ENCODE data around the gene EXOC1L.

EXOC1L gene, protein sequence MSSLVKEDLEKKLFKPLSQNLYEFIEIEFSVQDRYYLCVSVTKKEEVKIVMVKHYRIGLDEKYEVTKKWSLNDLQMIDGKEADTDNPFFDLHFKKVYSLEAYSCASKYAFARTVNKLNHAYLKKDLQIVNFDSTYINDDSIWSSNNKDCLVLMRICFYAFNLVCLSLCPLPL

DNA sequence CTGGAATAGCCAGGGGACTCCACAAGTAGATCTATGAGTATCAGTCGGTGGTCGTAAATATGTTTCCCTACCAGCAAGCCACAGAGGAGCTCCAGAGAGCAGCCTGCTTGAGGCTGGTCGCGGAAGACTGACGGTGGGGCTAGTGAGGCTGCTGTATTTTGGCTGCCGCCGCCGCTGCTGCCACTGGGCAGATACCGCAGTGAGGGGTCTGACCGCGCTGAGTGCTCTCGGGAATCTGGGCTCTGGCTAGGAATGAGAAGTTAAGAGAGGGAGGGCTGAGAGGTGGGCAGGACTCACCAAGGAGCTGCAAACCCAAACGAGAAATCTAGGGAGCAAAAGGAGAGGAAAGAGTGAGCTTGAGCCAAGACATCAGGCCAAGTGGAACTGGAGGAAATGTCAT is at the start of gene EXOC1L:
EXOC1L (plus strand) TSS at position 157 of the 400 bp plus-strand sequence; CDS start at position 394, 237 bp downstream.
- DNase-seq, result no peak

DNA sequence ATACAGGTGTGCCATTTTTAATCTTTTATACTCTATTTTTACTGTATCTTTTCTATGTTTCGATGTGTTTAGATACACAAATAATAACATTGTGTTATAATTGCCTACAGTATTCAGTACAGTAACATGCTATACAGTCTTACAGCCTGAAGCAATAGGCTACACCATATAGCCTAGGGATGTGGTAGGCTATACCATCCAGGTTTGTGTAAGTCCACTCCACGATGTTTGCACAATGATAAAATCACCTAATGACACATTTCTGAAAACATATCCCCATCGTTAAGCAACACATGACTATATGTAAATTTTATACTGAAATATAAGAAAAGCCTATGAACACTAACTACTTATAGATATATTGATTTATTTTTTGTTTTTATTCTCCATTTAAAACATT is 48.9 kb upstream of the EXOC1L start:
- DNase-seq, result no peak

DNA sequence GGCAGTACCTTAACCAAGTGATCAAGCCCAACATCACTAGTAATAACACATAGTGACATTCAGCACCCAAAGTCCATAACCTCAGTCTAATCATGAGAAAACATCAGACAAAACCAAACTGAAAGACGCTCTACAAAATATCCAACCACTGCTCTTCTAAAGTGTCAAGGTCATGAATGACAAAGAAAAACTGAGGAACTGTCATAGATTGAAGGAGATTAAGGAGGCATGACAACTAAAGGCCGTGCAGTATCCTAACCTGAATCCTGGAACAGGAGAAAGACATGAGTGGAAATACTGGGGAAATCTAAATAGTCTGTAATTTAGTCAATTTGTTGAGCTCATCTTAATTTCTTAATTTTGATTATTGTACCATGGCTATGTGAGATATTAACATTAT is 38.2 kb upstream of the EXOC1L start:
- no peak for DNase-seq

DNA sequence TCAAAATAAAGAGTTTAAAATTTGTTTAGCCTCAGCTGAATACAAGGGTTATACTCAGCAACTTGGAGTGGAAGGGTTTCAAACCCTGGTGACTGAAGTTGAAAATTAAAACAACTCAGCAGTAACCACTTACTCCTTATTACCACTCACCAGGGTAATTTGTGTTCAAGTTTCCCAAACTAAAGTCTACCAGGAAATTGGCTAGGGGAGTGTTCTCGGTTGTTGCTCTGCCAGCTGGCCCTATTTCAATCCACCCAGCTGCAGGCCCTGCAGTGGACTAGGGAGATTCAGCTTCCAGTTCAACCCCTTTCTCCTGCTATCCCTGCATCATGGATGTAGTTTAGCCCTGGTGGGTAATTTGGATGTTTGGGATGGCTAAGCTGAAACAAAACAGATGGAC is 37.8 kb upstream of the EXOC1L start:
- no peak for DNase-seq

DNA sequence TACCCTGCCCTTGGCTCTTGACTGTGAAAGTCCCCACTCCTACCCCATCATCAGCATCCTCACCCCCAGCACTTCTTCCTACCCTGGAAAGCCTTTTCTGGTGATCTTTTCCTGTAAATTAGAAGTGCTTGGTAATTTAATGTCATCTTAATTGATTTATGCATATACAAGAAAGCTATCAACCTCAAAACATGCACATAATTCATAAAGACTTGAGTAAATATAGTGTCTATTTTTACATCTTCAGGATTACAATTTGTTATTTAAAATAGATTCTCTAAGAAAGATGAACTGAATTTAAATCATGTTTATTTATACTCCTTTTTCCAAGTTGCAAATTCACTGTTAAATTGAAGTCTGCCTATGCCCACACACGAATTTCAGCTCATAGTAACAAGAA is 36.0 kb upstream of the EXOC1L start:
- DNase-seq, result no peak

DNA sequence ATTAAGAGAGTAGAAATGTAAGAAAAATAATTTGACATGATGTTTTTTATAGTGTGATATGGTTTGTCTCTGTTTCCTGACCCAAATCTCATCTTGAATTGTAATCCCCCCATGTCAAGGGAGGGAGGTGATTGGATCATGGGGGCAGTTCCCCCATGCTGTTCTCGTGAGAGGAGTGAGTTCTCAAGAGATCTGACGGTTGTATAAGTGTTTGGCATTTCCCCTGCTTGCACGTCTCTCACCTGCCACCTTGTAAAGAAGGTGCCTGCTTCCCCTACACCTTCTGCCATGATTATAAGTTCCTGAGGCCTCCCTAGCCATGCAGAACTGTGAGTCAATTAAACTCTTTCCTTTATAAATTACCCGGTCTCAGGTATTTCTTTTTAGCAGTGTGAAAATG is 34.8 kb upstream of the EXOC1L start:
- no peak for DNase-seq

DNA sequence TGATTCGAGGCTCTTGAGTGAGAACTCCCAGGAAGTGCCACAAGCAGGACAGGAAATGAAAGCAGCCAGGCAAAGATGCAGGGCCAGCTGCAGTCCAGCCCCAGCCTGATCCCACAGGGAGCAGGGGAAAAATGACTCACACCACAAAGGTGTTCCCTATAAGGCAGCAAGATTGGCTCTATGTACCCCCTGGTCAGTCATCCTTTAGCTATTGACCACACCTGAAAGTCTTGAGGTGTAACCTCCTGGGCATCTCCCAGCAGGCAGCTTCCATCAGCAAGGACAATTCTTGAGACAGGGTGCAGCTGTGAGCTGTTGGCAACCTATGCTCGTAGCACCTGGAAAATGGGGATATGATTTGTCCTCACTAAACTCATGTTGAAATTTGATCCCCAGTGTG is 27.9 kb upstream of the EXOC1L start:
- DNase-seq, result no peak

DNA sequence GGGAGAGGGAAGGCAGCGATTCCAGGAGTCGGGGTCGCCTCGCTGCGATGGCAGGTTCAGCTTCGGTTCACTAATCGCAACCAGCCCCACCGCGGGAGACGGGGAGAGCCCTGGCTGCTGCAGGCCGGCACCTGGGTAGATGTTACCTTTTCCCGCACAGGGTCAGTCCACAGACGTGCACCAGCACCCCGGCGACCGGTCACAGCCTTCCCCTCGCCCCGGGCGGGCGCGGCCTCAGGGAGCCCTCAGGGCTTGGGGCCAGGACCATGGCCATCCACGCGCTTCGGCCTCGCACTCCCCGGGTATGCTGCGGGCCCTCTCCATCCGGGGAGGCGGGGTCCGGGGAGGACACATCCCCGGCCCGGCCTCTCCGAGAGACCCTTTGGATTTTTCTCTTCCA is 26.1 kb upstream of the EXOC1L start:
- no peak for DNase-seq

DNA sequence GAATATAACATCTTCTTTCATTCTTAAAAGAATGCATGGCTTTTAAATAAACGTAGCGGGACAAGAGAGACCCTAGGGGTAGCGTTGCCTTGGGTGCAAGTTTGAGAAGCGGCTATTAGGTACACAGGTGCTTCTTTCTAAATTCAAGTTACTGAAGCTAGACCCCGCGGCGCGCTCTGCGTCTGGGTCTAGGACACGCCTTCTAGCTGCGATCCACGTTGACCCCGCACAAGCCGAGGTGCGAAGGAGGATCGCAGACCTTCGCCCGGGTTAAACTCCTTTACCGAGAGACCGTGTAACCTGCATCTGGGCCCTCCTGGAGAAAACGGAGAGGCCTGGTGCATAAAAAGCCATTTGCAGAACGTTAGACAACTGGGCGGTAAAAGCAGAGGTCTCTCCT is 25.5 kb upstream of the EXOC1L start:
- no peak for DNase-seq

DNA sequence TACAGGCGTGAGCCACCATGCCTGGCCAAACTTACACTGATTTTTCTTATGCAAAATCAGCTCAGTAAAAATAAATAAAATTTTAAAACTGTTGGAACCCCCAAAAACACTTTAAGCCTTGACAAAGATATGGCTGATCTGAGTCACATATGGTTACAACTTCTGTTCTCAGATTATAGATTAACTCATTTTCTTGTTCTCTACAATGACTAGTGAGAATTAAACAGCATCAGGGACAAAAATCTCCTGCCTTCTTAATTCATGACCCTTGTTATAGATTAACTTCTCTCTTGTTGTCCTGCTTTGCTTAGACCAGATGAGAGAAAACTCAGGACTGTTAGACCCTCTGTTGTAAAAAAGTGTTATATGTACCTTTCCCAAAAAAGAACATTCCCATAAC is 24.2 kb upstream of the EXOC1L start:
- no peak for DNase-seq

DNA sequence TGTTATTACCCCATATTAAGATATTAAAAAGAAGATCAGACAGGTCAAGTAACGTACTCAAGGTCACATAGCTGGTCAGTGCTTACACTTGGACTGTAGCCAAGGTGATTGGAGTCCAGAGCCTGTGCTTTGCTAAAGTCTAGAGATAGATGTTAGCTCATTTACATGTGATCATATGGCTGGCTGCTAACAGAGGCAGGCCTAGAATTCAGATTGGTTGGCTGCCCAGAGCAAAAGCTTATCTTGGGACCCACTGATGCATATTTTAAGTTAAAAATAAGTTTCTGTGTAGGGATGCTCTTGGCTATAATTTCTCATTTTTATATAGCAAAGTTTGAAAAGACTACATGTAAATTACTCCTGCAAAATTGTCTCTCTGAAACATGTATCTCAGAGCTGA is 18.1 kb upstream of the EXOC1L start:
- DNase-seq, result no peak

DNA sequence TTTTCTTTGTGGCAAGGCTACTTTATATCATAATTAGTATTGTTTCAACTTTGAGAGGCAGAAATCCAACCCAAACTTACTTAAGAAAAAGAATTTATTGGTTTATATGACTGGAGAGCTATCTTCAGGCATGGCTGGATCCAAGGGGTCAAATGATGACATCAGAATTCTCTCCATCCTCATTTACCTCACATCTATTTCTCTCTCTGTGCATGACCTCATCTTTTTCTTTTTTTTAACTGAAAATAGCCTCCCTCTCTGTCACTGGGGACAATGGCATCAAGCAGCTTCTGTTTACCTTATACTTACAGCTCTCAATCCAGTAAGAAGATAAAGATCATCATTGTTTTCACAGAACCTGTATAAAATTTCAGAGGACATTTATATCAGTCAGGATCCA is 12.0 kb upstream of the EXOC1L start:
- no peak for DNase-seq

DNA sequence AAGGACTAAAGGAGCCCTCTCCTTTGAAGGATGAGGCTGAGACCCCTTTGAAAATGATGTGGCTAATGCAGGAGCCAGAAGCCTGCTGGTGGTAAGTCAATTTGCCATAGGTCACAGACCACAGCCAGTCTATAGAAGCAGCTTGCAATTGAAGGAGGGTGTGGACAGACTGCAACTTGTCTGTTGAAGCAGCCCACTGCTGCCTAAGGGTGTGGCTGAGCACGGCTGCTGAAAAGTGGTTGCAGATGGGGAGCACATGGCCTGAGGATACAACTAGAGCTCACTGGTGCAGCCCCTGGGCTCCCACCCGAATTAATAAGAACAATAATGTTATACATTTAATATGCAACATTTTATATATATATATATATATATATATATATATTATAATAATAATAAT is 11.4 kb upstream of the EXOC1L start:
- no peak for DNase-seq

DNA sequence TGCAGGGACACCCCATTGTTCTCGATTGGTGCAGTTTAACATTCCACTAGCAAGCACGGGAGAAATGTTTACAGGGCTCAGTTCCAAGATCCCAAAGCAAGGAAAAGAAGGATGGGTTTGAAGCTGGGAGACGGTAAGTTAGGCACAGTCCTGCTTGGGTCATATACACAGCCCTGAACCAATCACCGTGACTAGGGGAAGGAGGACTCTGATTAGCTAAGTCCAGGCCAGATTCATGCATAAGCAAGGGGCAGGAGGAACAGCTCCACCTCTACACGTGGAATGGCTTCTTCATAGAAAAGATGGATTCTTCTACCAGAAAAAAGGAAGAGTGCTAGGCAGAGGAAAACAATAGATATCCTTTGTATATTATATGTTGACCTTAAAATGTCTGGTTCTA is 11.0 kb upstream of the EXOC1L start:
- no peak for DNase-seq

DNA sequence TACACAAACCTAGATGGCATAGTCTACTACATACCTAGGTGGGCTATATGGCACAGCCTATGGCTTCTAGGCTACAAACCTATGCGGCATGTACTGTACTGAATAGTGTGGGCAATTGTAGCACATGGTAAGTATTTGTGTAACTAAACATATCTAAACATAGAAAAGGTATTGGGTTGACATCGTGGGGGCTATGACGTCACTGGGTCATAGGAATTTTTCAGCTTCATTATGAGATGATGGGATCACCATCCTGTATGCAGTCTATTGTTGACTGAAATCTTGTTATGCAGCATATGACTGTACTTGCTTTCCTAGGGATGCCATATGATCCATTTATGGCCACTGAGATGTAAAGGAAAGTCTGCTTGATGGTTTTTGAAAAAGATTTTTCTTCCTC is 1.9 kb upstream of the EXOC1L start:
- no peak for DNase-seq

DNA sequence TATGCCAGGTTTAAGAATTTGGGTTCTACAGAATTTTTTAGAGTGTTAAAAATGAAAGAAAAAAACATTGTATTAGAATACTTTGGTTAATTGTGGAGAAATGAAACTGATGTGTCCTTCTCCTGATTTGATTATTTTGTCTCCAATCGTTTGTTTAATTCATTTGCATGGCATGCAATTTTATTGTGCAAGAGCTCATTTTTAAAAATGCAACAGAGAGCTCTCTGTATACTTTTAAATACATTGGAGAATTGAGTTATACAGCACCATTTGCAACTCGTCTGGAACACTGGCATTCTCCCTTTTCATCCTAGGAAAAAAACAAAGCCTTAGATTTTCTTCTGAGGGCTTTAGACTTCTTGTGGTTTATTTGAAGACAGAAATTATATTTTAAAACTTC is 689 bp downstream of the EXOC1L start:
- no peak for DNase-seq

DNA sequence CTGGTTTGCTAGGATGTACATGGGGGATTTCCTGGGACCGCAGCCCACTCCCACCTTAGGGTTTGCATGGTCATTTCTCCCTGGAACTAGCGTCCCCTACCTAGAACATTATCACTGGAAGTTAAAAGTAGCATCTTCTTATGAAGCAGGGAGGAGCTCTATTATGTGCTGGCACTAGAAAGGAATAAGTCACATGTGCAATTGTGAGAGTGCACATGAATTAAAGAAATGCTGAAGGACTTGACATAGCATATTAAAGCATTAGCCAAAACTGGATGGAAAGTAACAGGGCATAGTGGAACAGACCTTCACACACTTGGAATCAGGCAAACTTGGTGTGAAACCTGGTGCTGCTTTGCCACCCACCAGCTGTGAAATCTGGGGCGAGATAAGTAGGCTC is 2.7 kb downstream of the EXOC1L start:
- DNase-seq, result no peak

DNA sequence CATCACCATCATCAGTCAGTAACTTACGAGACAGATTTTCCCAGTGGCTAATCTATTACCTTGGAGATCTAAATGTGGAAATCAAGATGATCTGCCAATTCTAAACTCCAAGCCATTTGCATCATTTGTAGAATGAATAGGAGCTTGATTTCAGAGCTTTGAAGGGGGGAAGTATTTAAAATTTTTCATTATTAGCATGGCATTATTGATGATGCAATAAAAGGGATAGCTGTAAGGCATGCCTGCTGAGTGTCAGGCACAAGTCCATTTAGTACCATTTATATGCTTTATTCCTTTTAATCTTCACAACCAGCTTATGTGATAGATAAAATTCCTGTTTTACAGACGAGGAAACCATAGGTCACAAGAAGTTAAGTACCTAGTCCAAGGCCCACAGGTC is 5.3 kb downstream of the EXOC1L start:
- no peak for DNase-seq

DNA sequence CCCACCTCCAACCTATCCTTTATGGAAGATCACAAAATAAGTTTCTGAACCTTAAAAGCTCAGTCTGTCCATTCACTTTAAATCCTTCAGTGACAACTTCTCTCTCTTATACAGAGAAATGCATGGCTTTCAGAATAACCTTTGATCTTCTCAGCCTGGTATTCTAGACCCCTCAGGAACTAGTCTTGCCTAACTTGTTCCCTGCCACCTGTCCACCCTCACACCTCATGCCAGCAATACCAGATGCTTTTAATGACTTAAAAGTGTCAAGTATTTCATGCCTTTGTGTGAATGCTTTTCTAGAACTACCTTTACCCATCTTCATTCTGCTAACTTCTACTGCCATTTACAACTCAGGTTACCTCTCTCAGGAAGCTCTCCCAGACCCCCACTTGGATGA is 7.4 kb downstream of the EXOC1L start:
- DNase-seq, result no peak

DNA sequence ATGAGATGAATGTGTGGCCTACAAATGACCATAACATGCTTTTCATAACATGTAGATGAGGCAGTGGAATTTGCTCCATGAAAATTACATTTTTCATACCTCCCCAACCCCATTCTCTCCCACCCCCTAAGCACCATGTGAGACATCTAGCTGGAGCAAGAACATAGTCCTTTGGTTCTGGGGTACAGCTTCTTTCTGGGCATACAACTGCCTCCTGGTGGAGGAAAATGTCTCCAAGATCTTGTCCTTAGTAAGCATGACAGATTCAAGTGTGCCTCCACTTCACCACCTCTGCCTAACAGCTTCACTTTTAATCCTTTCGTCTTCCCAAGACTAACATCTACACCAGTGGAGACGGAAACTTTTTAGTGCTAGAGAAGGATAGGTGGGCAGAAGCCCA is 8.0 kb downstream of the EXOC1L start:
- no peak for DNase-seq

DNA sequence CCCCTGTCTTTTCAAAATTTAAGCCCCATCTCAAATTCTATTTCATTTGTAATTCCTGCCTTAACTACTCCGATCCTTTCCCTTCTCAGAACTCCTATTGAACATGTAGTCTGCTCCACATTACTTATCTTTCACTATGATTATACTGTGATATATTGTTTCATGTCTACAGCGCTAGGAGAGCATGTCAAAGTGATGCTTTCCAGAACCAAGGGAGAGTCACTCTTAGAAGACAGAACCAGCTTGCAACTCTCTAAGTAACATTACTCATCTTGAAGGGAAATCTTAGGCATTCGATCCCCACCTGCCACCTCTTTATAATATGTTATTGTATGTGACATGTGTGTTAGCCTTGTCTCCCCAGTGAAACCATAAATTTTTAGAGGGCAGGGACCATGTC is 10.5 kb downstream of the EXOC1L start:
- no peak for DNase-seq

DNA sequence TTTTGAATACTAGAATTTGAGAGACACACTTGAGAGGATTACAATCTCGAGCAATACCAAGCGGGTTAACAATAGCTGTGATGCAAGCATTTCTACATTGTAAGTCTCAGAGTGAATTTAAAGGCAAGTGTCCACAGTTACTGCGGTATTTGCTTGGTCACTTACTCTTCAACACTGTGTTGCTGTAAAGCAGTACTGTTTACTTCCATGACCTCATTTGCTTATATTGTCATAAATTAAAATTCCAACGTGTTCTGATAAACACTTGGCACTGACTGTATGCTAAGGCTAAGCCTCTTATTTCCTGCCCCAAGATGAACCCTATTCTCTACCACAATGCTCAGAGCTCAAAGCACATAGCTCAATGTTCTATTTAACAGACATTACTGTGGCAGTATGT is 11.1 kb downstream of the EXOC1L start:
- no peak for DNase-seq

DNA sequence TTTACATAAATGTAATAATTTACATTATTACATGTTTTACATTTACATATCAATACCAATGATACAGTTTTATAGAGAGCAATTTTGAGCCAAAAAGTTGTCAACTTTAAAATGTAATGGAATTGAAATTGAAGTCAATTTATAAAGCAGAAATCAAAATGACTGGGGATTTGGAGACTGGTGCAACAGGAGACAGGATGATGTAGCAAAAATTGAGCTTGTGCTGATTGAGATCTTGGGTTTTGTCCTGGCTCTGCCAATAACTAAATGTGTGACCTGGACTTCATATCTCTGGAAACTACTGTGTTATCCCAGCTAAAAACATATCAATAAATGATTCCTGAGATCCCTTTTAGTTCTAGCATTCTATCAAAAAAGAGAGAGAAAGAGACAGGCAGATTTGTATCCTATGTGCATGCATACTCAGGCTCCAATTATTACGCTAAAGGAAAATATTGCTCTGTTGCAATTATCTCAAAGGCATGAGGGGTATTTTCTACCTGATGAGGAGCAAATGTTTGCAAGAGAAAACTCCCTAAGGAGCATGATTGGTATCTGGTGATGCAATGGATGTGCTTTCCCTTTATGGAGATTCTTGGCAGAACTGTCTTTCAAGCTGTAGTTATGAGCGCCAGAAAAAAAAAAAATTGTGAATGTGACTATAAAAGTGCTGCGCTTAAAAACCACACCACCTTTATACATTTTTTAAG is 14.7 kb downstream of the EXOC1L start:
- no peak for DNase-seq

DNA sequence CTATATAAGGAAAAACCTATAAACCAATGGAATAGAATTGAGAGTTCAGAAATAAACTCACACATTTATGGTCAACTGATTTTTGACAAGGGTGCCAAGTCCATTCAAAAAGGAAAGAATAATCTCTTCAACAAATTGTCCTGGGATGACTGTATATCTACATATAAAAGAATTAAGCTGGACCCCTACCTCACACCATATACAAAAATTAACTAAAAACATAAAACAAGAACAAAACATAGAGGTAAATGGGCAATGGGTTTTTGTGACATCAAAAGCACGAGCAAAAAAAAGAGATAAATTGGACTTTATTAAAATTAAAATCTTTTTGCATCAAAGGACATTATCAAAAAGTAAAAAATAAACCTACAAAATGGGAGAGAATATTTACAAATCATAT is 18.3 kb downstream of the EXOC1L start:
- DNase-seq, result no peak

DNA sequence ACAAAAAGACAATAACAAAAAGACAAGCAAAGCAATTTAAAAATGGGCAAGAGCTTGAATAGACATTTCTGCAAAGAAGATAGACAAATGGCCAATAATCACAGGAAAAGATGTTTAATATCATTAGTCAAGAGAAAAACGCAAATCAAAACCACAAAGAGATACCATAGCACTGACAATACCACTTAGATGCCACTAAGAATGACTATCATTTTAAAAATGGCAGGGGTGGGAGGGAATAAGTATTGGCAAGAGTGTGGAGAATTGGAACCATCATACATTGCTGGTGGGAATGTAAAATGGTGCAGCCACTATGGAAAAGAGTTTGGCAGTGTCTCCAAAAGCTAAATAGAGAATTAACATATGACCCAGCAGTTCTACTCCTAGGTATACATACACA is 18.8 kb downstream of the EXOC1L start:
- no peak for DNase-seq

Data from activated T-cell treated with anti-CD3 and anti-CD28 coated beads for 4 hours (primary cell).